Erythroblast (primary cell): ENCODE data around the gene ZNF280D.
"Not testable (repeated sequence)": the region's sequence is repeated elsewhere in the genome, so short reads cannot be mapped to it uniquely, and the experiment has no call there.

ENCODE experiments used
- DNase-seq, 2 experiments: peaks; one replicate each; lab custom pipeline; 2025; lab: John Stamatoyannopoulos, UW
- GATA1 ChIP-seq: IDR thresholded peaks from 2 replicates; pipeline ENCODE4 v1.6.1; 2011; ENCODE audit warnings: low read depth, mild to moderate bottlenecking, control low read depth, low read length, moderate library complexity
- POLR2A ChIP-seq: IDR thresholded peaks from 2 replicates; pipeline ENCODE4 v1.6.1; 2011; ENCODE audit warnings: mild to moderate bottlenecking, low read length

Gene ZNF280D

DNA sequence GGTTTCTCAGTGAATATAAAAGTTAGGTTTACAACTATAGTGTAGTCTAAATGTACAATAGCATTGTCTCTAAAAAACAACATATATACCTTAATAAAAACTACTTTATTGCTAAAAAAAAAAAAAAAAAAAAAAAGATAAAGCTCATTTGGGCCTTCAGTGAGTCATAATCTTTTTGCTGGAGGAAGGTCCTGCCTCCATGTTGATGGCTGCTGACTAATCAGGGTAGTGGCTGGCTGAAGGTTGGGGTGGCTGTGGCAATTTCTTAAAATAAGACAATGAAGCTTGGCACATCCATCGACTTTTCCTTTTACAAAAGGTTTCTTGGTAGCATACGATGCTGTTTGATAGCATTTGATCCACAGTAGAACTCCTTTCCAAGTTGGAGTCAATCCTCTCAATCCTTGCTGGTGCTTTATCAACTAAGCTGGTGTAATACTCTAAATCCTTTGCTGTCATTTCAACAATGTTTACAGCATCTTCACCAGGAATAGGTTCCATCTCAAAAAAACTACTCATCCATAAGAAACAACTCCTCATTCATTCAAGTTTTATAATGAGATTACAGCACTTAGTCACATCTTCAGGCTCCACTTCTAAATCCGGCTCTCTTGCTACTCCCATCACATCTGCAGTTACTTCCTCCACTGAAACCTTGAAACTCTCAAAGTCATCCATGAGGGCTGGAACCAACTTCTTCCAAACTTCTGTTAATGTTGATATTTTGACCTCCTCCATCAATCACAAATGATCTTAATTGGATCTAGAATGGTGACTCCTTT lies 13.3 kb downstream of the ZNF280D start:
- DNase-seq = no peak
- TF ChIP-seq GATA1 = no peak
- no peak for TF ChIP-seq POLR2A

- DNase-seq = no peak
- TF ChIP-seq POLR2A (no peak), GATA1 (no peak)
Measured at GRCh38 chr15:56719021-56719612, 14.2 kb downstream of the ZNF280D start.

DNA sequence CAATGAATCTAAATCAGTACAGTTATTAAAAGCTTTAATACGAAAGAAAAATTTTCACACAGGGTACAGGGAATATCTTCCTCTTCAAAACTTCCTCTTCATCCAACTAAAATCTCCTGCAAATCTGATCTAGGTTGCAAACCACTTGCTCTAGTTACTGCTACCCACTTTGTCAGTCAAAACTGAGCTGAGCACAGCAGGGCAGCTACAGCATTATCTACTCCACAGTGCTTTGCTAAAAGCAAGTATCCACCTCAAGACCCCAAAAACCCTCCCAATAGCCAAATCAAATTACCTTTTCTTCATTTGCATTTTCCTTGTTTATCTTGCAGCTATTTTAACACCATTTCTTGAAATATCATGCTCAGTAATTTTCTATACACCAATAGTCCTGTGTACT lies 14.7 kb downstream of the ZNF280D start:
- no peak for DNase-seq
- TF ChIP-seq GATA1 (no peak), POLR2A (no peak)

DNA sequence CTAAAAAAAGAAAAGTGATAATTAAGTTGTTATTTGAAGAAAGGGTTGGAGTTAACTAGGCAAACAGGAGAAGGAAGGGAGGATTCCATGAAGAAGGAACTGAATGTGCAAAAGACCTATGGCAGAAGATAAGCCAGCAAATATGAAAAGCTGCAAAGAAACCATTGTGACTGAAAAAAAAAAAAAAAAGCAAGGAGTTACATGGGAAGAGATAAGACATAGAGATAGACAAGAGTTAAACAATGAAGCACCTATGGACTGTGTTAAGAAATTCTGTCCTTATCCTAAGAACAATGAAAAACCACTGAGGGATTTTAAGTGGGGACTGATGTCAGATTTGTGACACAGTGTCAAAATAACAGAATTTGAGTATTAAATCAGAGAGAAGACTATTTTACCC lies 17.0 kb downstream of the ZNF280D start:
- no peak for DNase-seq
- TF ChIP-seq POLR2A (no peak), GATA1 (no peak)

GRCh38 chr15:56715220-56715619 lies 18.1 kb downstream of the ZNF280D start:
- no peak for DNase-seq
- no peak for TF ChIP-seq GATA1
- no peak for TF ChIP-seq POLR2A

DNA sequence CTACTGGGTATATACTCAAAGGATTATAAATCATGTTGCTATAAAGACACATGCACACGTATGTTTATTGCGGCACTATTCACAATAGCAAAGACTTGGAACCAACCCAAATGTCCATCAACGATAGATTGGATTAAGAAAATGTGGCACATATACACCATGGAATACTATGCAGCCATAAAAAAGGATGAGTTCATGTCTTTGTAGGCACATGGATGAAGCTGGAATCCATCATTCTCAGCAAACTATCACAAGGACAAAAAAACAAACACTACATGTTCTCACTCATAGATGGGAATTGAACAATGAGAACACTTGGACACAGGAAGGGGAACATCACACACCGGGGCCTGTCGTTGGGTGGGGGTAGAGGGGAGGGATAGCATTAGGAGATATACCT lies 23.8 kb downstream of the ZNF280D start:
- not testable (repeated sequence) for DNase-seq

GRCh38 chr15:56699743-56700142 lies 33.6 kb downstream of the ZNF280D start:
- no peak for DNase-seq
- TF ChIP-seq POLR2A (no peak), GATA1 (no peak)

- DNase-seq = no peak
- TF ChIP-seq POLR2A = no peak
- no peak for TF ChIP-seq GATA1
Measured at GRCh38 chr15:56698270-56698669, 35.0 kb downstream of the ZNF280D start.

DNA sequence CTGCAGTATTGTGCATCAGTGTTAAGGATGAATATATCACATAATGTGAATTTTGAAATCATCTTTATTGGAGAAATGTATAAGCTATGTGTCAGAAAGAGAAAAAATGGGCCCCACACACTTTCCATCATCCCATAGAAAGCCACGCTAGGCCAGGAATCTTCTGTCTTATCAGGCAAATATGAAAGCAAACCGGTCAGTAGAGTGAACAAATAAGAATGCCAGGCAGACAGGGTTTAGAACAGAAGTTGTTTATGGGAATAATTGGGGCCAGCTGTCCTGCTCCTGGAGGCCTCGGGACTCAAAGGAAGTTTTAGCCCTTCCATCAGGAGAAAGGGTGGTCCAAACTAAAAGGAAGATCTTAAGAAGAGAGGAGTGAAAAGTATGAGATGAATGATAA lies 39.5 kb downstream of the ZNF280D start:
- TF ChIP-seq GATA1 (no peak), POLR2A (no peak)

GRCh38 chr15:56690733-56691132 lies 42.6 kb downstream of the ZNF280D start:
- TF ChIP-seq GATA1 (no peak), POLR2A (no peak)
- no peak for DNase-seq

More for the DNA sequence above, 39.5 kb downstream of the ZNF280D start:
- DNase-seq = no peak

- no peak for DNase-seq
- TF ChIP-seq POLR2A = no peak
- no peak for TF ChIP-seq GATA1
Measured at GRCh38 chr15:56683908-56684307, 49.4 kb downstream of the ZNF280D start.

- TF ChIP-seq GATA1 (no peak), POLR2A (no peak)
Measured at GRCh38 chr15:56681113-56681512, 52.2 kb downstream of the ZNF280D start.

DNA sequence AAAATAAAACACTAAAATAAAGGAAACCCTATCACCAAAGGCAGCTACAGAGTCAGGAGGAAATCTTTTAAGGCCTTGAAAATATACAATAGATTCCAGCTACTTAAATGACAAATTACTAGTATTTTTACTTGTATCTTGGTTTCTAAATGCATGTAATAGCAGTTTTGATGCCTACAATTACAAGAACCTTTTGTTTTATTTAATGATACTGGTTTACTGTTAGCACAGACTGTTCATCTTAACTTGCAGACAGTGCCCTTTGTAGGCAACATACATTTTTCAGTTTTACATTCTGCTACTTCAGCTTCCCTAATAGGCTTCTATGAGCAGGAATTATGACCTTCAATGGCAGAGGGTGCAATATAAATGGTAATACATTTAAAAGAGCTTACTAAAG lies 54.1 kb downstream of the ZNF280D start:
- no peak for DNase-seq

More at GRCh38 chr15:56681113-56681512, 52.2 kb downstream of the ZNF280D start:
- DNase-seq = no peak

GRCh38 chr15:56678571-56678970 lies 54.7 kb downstream of the ZNF280D start:
- TF ChIP-seq POLR2A = no peak
- no peak for TF ChIP-seq GATA1

More for the DNA sequence above, 54.1 kb downstream of the ZNF280D start:
- no peak for TF ChIP-seq GATA1

GRCh38 chr15:56677271-56677670 lies 56.0 kb downstream of the ZNF280D start:
- TF ChIP-seq GATA1 = no peak
- no peak for DNase-seq

More at GRCh38 chr15:56678571-56678970, 54.7 kb downstream of the ZNF280D start:
- DNase-seq = no peak

DNA sequence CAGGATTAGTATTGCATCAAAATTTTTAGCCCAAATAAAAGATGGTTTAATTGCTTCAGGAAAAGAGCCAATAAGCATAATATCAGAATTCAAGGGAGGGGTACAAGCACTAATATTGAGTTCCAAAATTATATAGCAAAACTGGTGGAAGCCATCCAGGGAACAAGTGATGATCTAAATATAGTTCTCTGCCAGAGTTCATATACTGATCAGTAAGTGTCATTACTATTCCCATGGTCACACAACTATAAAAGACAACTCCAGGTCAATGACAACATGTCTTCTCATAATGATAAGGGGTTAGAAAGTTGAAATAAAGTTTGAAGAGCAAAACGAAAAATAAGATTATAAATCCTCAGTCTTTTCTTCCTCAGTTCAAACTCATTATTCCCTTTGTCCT lies 57.4 kb downstream of the ZNF280D start:
- no peak for DNase-seq
- TF ChIP-seq POLR2A (no peak), GATA1 (no peak)
